Neural progenitor cell (in vitro differentiated cells): Measurements from ENCODE around the gene SCPEP1.

Source experiments
- CTCF ChIP-seq: fragments of 200-600 bp; sonication (generic); IDR thresholded peaks from 2 replicates; pipeline ENCODE4 v1.5.1; 2017; ENCODE audit warnings: antibody characterized with exemption, mild to moderate bottlenecking
- EZH2phosphoT487 ChIP-seq: fragments of 200-600 bp; sonication (generic); IDR thresholded peaks from 2 replicates; pipeline ENCODE4 v1.6.1; 2017; ENCODE audit warnings: antibody characterized with exemption

GRCh38 chr17:57032343-57032742 is 54.4 kb downstream of the SCPEP1 start:
- TF ChIP-seq CTCF (no peak), EZH2phosphoT487 (no peak)
